Adrenal gland (tissue), 5 donors: ENCODE results near the gene BACH1.

Experiments used
- POLR2A ChIP-seq, 2 donors: fragments of 450-650 bp; IDR thresholded peaks; one replicate each; pipeline ENCODE4 v1.6.1; 2017; ENCODE audit warnings: antibody characterized with exemption in 2 of 2, mild to moderate bottlenecking in 2 of 2, moderate library complexity in 1 of 2
- TF ChIP-seq, protein P1 (sequence below), 6 experiments: fragments of 450-650 bp in 4 of 6; fragments of 200-600 bp in 2 of 6; sonication (generic) in 1 of 6; IDR thresholded peaks; 1 replicate in 5 of 6; 2 replicates in 1 of 6; pipeline versions ENCODE4 v1.5.1 to v1.8.0; 2016 to 2021; ENCODE audit warnings: antibody characterized with exemption in 6 of 6, mild to moderate bottlenecking in 2 of 6, moderate library complexity in 1 of 6
- donor health status: DM: no; HTN: no; CAD: no.

DNA sequence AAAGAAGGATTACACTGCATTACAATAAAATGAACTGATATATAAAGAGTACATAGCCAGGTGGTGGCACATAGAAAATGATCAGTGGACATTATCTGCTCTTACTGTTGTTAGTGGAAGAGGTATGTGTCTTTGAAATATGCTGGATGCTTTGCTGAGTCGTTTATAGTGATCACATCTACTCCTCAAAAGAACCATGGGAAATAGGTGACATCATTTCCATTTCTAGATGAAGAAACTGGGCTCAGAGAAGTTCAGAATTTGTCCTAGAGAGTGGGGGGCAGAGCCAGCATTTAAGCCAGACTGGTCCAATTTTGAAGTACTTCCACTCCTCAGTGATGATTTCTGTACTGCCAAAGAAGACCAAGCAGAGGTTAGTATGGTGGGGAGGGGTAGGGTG is 34.0 kb upstream of the BACH1 start:
- TF ChIP-seq, protein P1, sequence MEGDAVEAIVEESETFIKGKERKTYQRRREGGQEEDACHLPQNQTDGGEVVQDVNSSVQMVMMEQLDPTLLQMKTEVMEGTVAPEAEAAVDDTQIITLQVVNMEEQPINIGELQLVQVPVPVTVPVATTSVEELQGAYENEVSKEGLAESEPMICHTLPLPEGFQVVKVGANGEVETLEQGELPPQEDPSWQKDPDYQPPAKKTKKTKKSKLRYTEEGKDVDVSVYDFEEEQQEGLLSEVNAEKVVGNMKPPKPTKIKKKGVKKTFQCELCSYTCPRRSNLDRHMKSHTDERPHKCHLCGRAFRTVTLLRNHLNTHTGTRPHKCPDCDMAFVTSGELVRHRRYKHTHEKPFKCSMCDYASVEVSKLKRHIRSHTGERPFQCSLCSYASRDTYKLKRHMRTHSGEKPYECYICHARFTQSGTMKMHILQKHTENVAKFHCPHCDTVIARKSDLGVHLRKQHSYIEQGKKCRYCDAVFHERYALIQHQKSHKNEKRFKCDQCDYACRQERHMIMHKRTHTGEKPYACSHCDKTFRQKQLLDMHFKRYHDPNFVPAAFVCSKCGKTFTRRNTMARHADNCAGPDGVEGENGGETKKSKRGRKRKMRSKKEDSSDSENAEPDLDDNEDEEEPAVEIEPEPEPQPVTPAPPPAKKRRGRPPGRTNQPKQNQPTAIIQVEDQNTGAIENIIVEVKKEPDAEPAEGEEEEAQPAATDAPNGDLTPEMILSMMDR (IDR thresholded peaks at IDR 0.05) = no peak
- TF ChIP-seq POLR2A (IDR thresholded peaks at IDR 0.05) = no peak
